Stimulated activated CD4-positive, alpha-beta T cell treated with anti-CD3 and anti-CD28 coated beads, Interleukin-4, amount 100 ng/mL, for 4 hours (primary cell): ENCODE measurements around the gene LYPD3.

Experiments used
- DNase-seq, 2 experiments: peaks; one replicate each; pipeline ENCODE4 v3.0.0-alpha.2; 2020

LYPD3 gene

GRCh38 chr19:43429395-43429794, 36.0 kb downstream of the LYPD3 start:
- no peak for DNase-seq

DNA sequence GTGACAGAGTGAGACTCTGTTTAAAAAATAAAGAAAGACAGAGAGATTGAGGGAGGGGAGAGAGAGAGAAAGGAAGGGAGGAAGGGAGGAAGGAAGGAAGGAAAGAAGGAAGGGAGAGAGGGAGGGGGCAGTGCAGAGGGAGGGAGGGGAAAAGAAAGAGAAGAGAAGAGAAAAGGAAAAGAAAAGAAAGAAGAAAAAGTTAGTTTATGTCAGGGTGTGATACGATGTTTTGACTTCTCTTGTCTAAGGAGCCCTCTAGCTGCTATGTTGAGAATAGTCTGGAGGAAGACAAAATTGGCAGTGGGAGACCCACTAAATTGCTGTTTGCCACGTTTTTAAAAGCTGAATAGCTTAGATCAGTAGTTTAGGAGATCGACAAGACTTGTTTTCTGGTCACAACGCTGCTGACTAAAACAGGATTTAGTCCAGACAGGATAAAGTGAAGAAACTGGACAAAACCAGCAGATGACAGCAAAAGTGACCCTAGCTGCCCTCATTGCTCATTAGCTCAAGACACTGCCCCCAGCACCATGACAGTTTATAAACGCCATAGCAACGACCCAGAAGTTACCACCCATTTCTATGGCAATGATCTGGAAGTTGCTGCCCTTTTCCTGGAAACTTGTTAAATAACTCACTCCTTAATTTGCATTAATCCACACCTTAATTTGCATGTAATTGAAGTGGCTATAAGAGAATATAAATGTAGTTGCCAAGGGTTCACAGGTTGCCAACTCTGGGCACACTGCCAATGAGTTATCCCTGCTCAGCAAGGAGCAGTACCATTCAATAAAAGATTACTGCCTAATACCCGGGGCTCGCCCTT, 39.6 kb downstream of the LYPD3 start:
- DNase-seq: no peak

DNA sequence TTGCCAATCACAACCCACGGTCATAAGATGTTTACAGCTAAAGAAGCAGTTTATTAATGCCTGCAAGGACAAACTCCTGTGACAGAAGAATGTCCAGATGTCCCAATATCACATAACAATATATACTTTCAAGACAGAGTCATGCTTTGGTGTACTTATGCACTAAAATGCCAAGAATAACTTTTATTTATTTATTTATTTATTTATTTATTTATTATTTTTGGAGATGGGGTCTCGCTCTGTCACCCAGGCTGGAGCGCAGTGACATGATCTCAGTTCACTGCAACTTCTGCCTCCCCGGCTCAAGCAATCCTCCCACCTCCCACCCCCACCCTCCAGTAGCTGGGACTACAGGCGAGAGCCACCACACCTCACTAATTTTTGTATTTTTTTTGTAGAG, 41.6 kb downstream of the LYPD3 start:
- DNase-seq: no peak

GRCh38 chr19:43422689-43423066, 42.7 kb downstream of the LYPD3 start:
- no peak for DNase-seq

- no peak for DNase-seq
These were observed 43.3 kb downstream of the LYPD3 start for GRCh38 chr19:43422000-43422688.

GRCh38 chr19:43420954-43421353, 44.5 kb downstream of the LYPD3 start:
- DNase-seq: no peak

GRCh38 chr19:43416951-43417623, 48.3 kb downstream of the LYPD3 start:
- no peak for DNase-seq

DNA sequence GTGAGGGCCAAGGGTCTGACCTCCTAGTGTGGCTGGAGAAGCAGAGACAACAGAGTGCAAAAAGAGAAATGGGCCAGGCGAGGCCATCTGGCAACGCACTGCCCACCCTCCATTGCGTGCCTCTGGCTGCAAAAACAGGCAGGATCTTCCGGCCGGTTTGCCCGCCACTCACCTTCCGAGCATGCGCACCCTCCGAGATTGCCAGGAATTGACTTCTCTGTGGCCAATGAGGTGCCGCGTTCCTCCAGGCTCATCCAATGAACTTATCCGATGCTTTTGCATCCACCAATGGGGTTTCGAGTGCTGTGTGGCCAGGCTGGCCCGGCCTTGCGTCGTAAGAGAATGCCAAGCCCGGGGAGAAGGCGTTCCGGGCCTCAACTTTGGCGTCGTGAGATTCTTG, 50.9 kb downstream of the LYPD3 start, which contains the start of gene TEX101:
TEX101 (plus strand) TSS at position 337 of the 400 bp plus-strand sequence. CDS start 1,030 bp downstream, outside the sequence.
- DNase-seq: no peak

- DNase-seq: no peak
These were observed 53.0 kb downstream of the LYPD3 start for GRCh38 chr19:43412441-43412840.
